GM19035 (cell line): ENCODE results near the gene ASF1B.

ENCODE experiments used
- ATAC-seq: cut with Tn5 transposase; IDR thresholded peaks from one replicate; pipeline ENCODE4 v1.9.1; 2021; ENCODE audit not compliant: unreplicated experiment

The ASF1B gene

DNA sequence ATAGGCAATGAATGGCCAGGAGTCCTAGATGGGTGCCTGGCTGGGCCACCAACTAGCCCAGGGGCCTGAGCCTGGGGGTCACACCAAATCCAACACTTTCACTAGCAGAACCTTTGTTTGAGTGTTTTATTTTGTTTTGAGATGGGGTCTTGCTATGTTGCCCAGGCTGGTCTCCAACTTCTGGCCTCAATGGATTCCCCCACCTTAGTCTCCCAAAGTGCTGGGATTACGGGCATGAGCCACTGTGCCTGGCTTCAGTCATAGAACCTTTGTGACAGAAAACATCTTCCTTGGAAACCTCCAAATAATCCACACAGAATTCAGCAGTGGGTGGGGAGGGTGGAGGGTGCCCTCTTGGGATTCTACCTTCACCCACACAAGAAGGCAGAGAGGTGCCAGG lies 24.9 kb downstream of the ASF1B start:
- ATAC-seq, result no peak

DNA sequence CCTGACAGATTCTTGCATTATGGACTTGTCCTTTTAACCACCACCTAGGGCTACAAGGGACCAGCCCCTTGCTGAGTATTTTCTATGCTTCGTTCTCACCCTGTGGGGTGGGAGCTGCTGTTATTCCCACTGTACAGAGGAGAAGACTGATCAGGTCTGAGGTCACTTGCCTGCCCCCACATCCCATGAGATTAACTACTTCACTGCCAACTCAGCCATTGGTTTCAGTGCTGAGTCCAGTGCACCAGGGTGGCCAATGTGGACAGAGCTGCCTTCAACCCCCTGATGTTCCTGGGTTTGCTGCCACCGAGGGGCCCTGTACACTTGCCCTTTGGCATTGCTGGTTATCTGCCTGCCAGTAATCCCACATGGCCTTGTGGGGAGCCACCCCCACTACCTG lies 25.7 kb downstream of the ASF1B start:
- no peak for ATAC-seq

DNA sequence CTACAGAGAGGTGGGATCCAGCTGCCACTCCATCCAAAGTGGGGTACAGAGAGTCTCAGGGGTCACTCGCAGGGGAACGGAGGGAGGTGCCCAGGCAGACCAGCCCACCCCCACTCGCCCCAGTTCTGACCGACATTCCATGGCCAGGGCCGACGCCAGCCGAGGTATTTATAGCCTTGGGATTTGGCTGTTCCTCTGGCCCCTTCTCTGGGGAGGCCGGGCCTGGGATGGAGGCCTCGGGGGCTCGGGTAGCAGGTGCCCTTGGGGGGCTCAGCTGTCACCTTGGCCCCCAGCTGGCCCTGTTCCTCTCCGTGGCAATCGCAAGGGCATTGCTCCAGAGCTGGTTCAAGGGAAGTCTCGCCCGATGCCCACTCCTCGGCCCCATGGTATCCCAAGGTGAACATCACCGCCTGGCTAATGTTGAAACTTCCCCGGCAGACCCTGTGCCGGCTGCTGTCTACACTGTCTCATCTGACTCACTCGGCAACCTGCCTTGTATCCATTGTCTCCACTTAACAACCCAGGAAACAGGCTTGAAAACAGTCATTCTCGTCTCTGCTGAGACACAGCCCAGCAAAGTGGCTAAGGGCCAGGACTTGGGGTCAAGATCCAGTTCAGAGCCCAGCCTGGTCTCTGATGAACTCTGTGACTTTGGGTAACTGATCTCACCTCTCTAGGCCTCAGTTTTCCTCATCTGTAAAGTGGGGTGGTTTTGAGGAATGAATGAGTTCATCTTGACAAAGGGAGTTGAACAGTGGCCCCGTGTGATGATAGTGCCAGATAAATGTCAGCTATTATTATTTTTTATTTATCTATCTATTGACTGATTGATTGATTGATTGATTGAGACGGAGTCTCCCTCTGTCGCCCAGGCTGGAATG lies 28.6 kb downstream of the ASF1B start:
- no peak for ATAC-seq

DNA sequence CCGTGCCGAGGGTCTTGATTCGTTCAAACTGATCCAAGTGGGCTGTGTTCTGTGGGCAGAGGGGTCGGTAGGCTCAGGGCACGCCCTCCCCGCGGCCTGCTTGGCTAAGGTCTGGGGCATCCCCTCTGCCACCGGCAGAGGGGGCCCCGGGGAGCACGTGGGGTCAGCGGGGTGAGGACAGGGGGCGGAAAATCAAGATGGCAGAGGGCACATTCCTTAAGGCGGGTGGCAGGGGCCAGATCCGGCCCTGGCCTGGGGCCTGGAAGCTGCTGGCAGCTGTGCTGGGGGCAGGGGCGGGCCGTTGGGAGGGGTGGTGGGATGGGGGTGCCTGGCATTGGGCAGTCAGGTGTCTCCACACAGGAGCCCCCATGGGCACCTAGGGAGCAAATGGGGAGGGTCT lies 29.5 kb downstream of the ASF1B start:
- ATAC-seq, result no peak

DNA sequence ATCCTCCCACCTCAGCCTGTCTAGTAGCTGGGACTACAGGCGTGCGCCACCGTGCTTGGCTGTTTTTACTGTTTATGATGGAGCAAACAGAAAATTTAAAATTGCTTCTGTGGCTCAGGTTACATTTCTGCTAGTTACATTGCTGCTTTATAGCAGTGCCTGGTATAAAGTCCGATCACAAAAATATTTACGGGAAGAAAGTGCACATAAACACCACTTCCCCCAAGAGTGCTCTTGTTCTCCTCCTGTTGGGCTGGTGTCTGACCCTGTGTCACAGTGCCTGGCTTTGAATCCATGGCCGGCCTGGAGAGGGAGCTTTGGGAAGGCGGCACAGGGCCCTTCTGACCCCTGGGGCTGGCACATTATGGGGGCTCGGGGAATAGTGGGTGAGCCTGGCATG lies 30.7 kb downstream of the ASF1B start:
- ATAC-seq, result no peak

DNA sequence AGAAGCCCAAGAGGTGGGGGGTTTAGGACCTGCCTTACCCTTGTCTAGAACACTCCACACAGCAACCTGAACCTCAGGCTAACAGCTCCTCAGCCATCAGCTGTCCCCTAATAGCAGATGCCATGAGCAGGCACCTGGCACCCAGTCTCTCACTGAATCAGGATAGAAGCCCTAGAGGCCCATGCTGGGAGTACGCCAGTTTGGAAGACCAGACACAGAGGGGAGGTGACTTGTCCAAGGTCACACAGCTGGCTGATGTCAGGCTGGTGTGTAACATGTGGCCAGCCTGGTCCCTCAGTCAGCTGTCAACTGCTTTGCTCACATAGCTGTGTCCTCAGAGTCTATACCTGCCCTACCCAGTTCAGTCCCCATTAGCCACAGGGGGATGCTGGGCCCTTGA lies 33.1 kb downstream of the ASF1B start:
- no peak for ATAC-seq

DNA sequence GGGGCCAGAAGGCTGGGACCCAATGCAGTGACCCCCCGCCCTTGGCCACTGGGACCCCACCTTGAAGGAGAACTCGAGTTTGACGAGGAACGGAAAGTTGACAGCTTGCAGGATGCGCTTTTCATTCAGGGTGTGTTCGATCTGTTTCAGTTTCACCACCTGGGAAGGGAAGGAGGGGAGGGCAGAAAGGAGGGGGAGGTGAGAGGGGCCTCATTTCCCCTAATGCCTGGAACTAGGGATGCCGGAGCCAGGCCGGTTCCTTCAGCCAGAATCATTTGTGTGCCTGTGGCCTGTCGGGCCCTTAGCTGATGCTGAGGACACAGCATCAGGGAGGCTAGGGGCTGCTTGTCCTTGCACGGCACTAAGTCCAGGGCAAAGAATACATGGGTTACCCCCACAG lies 33.6 kb downstream of the ASF1B start:
- no peak for ATAC-seq

DNA sequence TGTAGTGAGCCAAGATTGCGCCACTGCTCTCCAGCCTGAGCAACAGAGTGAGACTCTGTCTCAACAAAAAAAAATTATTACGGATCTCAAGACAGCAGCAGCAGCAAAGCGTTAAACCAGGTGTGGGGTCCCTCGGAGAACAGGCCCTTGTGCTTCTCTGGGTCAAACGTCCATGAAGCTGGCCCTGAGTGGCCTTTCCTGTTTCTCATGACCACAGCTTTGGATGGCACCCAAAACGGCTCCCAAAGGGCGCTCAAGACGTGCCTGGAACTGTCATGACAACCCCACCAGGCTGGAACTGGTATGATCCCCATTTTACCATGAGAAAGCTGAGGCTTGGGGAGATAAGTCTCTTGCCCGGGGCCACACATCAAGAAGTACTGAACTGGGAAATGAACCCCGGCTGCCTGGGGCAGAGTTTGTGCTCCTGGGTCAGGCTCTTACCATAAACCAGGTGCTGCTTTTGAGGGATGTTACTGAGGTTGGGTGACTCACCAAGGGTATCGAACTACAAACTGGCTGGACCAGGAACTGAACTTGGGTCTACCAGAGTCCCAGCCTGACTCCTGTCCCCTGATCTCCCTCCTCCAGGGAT lies 34.2 kb downstream of the ASF1B start:
- ATAC-seq, result no peak

DNA sequence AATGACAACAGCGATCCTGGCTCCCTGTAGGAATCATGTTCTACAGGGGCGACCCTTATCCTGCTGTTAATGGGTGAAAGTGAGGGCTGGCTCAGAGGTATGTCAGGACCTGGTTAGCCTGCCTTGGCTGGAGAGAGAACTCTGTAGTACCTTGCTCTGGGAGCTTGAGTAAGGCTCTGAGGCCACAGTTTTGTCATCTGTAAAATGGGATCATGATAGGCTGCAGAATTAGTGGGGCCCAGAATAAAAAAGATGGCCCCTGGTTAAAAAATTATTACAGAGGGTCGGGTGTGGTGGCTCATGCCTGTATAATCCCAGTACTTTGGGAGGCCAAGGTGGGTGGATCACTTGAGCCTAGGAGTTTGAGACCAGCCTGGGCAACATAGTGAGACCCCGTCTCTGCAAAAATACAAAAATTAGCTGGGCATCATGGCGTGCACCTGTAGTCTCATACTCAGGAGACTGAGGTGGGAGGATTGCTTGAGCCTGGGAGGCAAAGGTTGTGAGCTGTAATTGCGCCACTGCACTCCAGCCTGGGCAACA lies 35.3 kb downstream of the ASF1B start:
- ATAC-seq, result no peak

DNA sequence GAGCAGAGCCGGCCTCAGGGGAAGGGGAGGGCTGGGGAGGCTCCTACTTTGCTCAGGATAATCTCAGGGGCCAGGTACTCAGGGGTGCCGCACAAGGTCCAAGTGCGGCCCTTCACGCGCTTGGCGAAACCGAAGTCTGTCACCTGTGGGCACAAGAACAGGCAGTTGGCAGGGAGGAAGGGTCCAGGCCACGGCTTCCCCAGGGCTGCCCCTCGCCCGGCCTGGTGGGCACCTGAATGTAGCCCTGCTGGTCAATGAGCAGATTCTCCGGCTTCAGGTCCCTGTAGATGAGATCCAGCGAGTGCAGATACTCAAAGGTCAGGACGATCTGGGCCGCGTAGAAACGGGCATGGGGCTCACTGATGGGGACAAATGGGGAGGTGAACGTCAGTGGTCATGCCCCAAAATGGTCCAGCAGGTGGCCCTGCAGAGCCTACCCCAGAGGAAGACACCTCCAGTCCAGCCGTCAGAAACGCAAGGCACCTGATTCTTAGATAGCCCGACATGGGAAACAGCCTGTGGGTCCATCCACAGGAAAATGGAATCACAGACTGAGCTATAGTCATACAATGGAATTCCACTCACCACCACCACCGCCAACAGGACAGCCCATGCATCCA lies 38.7 kb downstream of the ASF1B start:
- ATAC-seq, result no peak

DNA sequence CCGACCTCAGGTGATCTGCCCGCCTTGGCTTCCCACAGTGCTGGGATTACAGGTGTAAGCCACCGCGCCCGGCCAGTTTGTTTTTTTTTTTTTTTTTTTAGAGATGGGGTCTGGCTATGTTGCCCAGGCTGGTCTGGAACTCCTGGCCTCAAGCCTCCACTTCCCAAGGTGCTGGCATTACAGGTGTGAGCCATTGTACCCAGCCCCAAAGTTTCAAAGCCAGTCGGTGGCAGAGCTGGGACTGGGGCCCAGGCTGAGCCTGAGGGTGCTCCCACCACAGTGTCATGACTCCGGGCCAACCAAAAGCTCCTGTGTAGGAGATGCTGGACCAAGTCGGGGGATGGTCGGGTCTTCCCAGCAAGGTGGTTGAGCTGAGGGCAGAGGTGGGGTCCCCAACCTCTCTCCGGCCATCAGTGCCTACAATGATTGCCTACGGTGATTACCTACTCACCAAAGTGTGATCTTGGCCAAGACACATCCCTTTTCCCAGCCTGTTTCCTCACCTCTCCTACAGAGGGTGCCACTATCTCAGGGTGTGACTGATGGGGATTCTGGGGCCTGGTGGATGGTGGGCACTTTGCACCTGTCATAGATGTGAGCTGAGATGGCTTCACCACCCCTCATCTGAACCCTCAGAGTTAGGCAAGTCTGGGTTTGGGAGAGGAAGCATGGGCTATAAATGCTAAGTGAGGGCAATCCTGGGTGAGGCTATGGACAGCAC lies 40.0 kb downstream of the ASF1B start:
- ATAC-seq, result no peak

DNA sequence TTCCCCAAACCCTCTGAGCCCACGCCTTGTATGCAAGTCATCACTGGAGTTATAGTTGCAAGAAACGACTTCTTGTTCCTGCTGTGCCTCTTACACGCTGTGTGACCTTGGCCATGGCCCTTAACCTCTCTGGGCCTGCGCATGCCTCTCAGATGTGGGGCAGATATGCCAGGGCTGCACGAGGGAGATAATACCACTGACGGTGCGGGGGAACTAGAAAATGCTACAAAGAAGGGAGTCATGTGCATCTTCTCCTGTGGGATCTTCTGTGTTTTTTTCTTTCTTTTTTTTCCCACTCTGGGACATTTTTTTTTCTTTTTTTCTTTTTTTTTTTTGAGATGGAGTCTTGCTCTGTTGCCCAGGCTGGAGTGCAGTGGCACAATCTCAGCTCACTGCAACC lies 41.5 kb downstream of the ASF1B start:
- ATAC-seq, result no peak

DNA sequence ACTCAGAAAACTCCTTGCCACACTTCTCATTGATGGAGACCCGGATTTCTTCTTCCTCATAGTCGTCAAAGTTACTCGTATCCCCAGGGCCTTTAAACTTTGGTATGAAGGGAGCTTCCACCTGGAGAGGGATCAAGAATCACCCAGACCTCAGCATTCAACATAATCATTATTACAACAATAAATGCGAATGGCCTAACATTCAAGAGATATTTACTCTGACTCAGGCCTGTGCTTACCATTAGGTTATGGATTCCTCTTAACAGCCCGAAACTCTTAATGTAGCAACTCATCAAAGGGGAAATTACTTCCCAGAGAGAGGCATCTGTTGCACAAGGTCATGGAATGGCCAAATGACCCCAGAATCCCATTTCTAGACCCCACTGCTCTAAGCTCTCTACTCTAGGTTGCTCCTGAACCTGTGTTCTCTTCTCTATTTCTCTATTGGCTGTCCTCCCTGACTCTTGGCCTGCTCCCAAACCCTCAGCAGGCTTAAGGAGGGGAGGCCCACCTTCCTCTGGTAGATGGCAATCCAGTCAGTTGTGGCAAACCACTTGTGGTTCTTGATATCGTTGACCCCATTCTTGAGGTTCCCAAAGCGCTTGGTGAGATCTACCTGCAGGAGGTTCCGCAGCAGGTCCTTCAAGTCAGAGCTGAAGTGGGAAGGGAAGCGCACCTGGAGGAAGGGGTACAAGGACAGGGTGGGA lies 43.1 kb downstream of the ASF1B start:
- no peak for ATAC-seq

DNA sequence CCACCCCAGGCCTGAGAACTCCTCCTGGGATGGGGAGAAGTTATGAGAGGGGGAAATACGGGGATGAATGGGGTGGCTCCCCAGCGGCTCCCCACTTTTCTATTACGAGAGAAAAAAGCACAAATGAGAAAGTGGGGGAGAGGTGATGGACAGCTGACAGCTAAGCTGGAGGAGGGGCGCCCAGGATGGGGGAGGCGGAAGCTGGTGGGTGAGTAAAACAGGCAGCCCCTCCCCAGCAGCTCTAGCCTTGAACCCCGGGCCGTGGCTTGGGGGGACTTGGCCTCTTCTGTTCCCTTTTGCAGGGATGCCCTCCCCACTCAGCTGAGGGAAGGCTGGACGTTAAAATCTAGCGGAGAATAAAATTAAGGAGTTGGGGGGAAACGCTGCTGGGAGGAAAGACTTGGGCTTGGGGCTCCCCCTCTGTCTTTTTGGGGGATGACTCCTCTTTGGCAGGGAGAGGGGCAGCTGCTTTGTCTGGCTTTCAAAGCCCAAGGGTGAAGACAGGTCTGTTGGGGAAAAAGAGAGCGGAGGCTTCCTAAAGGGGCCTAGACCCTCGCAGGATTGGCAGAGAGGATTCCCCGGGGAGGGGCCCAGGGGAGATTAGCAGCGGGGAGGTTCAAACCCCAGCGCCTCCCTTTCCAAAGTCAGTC lies 44.5 kb downstream of the ASF1B start:
- ATAC-seq, result no peak

DNA sequence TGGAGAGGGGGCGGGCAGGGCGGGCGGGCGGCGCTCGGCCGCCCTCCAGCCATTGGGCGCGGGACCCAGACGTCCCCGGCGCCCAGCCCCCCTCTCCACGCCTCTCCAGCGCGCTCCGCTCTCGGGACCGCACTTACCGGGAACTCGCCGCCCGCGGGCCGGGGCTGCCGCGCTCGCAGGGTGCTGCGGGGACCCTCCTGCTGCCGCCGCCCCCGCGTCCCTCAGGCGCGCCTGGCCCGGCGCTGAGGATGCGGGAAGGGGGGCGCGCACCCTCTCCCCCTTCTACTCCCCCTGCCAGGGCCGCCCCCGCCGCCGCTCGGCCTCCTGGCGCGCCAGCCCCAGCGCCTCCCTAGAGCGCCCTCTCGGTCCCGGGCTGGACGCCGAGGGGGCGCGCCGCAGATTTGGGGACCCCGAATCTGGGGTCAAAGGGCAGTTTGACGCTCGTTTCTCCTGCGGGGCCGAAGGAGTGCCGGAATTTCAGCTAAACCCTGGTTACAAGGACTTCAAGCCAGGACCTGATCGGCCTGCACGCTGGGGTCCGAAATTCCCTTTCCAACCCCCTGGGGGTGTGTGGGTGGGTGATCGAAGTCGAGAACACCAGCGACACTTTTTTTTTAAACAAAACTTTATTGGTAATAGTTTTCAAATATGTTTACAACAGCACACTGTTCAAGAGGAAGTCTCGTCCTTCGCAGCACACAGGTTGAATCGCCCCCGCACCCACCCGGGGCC lies 45.1 kb downstream of the ASF1B start:
- ATAC-seq, result peak; percentile 62

DNA sequence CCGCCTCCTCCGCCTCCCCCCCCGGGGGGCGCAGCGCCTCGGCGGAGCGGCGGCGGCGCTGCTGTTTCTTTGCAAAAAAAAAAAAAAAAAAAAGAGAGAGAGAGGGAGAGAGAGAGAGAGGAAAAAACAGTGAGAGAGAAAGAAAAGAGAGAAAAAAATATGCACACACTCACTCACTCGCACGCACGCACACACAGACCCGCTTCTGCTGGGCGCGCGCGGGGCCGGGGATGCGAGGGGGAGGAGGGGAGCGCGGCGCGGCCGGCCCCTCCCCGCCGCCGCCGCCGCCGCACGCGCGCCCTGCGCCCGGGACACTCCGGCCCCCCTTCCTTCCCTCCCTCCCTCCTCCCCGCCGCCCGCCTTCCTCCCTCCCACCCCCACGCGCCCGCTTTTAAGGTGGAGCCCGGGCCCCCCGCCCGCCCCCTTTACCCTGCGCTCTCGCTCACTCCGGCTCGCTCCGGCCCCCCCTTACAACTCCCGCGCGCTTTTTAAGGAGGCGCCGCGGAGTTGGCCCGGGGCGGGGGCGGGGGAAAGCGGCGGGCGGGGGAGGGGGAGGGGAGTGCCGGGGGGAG lies 45.8 kb downstream of the ASF1B start, which contains the start of gene SAMD1:
Gene SAMD1, minus strand, starts transcription at position 243 of the 572 bp plus-strand sequence.
- ATAC-seq, result peak; percentile 46

DNA sequence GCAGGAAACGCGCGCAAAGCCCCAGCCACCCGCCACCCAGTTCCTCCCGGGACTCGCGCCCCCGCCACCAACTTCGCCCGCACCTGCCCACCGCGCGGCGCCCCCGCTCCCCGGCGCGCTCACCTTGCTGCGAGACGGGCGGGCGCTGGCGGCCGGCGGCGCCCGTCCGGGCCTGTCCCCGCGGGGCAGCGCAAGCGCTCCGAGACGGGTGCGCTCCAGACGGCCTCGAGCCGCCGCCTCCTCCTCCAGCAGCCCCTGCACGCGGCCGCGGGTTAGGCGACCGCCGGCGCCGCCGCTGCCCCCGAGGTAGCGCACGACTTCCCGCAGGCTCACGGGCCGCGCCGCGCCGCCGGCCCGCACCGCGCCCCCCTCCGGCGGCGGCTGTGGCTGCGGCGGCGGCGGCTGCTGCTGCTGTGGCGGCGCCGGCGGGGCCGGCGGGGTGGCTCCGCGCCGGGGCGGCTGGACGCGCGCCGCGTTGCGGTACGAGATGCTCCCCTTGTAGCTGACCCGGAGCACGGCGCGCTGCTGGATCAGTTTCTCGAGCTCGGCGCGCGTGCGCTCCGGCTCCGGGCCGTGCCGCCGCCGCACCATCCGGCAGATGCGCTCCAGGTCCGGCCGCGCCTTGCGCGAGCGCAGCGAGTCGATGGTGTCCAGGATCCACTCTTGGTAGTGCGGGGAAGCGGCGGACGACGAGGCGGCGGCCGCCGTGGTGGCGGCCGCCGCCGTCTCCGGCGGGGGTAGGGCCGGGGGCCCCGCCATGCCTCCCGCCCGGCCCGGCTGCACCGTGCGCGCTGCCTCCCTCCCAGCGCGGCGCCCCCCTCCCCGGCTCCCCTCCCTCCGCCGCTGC lies 46.5 kb downstream of the ASF1B start:
- ATAC-seq, result no peak

DNA sequence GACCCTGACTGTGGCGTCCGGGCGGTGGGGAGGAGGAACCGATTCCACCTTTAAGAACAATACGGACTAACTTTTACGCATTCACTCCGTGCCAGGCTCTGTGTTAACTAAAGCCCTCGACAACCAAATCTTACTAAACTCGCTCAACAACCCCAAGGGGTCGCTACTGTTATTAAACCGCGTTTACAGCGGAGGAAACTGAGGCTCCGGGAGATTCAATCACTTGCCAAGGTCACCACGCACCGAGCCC lies 47.1 kb downstream of the ASF1B start:
- no peak for ATAC-seq
